Smooth muscle cell (in vitro differentiated cells): Measurements from ENCODE around the gene LNX2. TPM values are rescaled to one million over a fixed set of nuclear protein-coding genes. Genes with fewer than 3 reads are reported as not detected.

Experiments
- DNase-seq: peaks from one replicate; lab custom pipeline; 2025; ENCODE audit not compliant: unreplicated experiment; lab: John Stamatoyannopoulos, UW
- H2AFZ ChIP-seq: fragments of 200-600 bp; sonication (generic); 2 replicates; pipeline ENCODE4 v1.6.0; 2016; ENCODE audit warnings: antibody characterized with exemption, low read depth, mild to moderate bottlenecking
- H3F3A ChIP-seq: fragments of 200-600 bp; sonication (generic); 2 replicates; pipeline ENCODE4 v1.6.0; 2017; ENCODE audit warnings: antibody characterized with exemption, low read depth
- H3K27ac ChIP-seq: fragments of 200-600 bp; sonication (generic); 2 replicates; pipeline ENCODE4 v1.5.1; 2016; ENCODE audit warnings: low read depth, mild to moderate bottlenecking
- H3K27me3 ChIP-seq: fragments of 200-600 bp; sonication (generic); 2 replicates; pipeline ENCODE4 v1.6.1; 2016; ENCODE audit warnings: low read depth, mild to moderate bottlenecking
- H3K36me3 ChIP-seq: fragments of 200-600 bp; sonication (generic); 2 replicates; pipeline ENCODE4 v1.5.1; 2016; ENCODE audit warnings: low read depth
- H3K4me1 ChIP-seq: fragments of 200-600 bp; sonication (generic); 2 replicates; pipeline ENCODE4 v1.5.1; 2016; ENCODE audit warnings: low read depth
- H3K4me2 ChIP-seq: fragments of 200-600 bp; sonication (generic); 2 replicates; pipeline ENCODE4 v1.6.0; 2016; ENCODE audit warnings: mild to moderate bottlenecking
- H3K4me3 ChIP-seq: fragments of 200-600 bp; sonication (generic); 2 replicates; pipeline ENCODE4 v1.5.1; 2016; ENCODE audit warnings: mild to moderate bottlenecking
- H3K79me2 ChIP-seq: fragments of 200-600 bp; sonication (generic); 2 replicates; pipeline ENCODE4 v1.6.0; 2016; ENCODE audit warnings: low read depth, mild to moderate bottlenecking
- H3K9ac ChIP-seq: fragments of 200-600 bp; sonication (generic); 2 replicates; pipeline ENCODE4 v1.6.0; 2016; ENCODE audit warnings: low read depth
- H3K9me3 ChIP-seq: fragments of 200-600 bp; sonication (generic); replicated peaks from 2 replicates; pipeline ENCODE4 v1.5.1; 2016; ENCODE audit warnings: low read depth
- H4K20me1 ChIP-seq: fragments of 200-600 bp; sonication (generic); 2 replicates; pipeline ENCODE4 v1.6.0; 2016; ENCODE audit warnings: low read depth
- CTCF ChIP-seq: fragments of 200-600 bp; sonication (generic); IDR thresholded peaks from 2 replicates; pipeline ENCODE4 v1.5.1; 2017; ENCODE audit warnings: borderline replicate concordance, mild to moderate bottlenecking, antibody characterized with exemption; ENCODE audit not compliant: insufficient read depth, poor library complexity, severe bottlenecking
- WGBS: methylation state at CpG from one replicate; pipeline ENCODE4 v1.1.7; 2016; ENCODE audit warnings: low lambda C conversion rate; 5-methylcytosine and 5-hydroxymethylcytosine counted together
- polyA plus RNA-seq: library from polyadenylated mRNA; unstranded; fragments of >200 nt; fragmentation: Nextera tagmentation; extraction: Ambion mirVana; gene quantifications from 2 replicates; pipeline ENCODE4 v1.2.1, GENCODE V29; 2016
- total RNA-seq: library from RNA; depleted of rRNA; stranded (reverse); fragments of >200 nt; gene quantifications from 2 replicates; pipeline ENCODE4 v1.2.3, GENCODE V29; 2014

LNX2 gene
- total and polyA plus RNA-seq, 2 experiments from 2014 or later: 5.5 to 7.3 TPM

- Histone ChIP-seq H3K4me3 (no peak overlapping the region), H3K27ac (no peak overlapping the region), H4K20me1 (no peaks in the 10 kb centered on the region), H3K27me3 (peaks cover 21% of the 10 kb centered on the region), H2AFZ (no peak overlapping the region), H3K79me2 (no peaks in the 10 kb centered on the region), H3K4me2 (no peak overlapping the region), H3K9me3 (no peaks in the 10 kb centered on the region), H3K36me3 (no peaks in the 10 kb centered on the region), H3K9ac (no peak overlapping the region), H3K4me1 (no peaks in the 10 kb centered on the region), H3F3A (no peaks in the 10 kb centered on the region)
- 43% methylated on average over 4 of the region's 4 CpGs for WGBS
- no peak for TF ChIP-seq CTCF
- DNase-seq: no peak
These were observed 97.5 kb downstream of the LNX2 start for GRCh38 chr13:27522847-27523246.

- no peaks in the 10 kb centered on the region for H3K9me3 ChIP-seq
- no peak for TF ChIP-seq CTCF
- peaks cover 30% of the 10 kb centered on the region for H3K27me3 ChIP-seq
- no peaks in the 10 kb centered on the region for H3F3A ChIP-seq
- H2AFZ ChIP-seq: no peak overlapping the region
- no peaks in the 10 kb centered on the region for H4K20me1 ChIP-seq
- no peak overlapping the region for H3K4me3 ChIP-seq
- no peak overlapping the region for H3K9ac ChIP-seq
- no peak overlapping the region for H3K4me2 ChIP-seq
- H3K36me3 ChIP-seq: no peaks in the 10 kb centered on the region
- H3K79me2 ChIP-seq: no peaks in the 10 kb centered on the region
- 95% methylated on average over 1 of the region's 1 CpG for WGBS
- DNase-seq: no peak
- no peaks in the 10 kb centered on the region for H3K4me1 ChIP-seq
- no peak overlapping the region for H3K27ac ChIP-seq
These were observed 104.2 kb downstream of the LNX2 start for GRCh38 chr13:27516103-27516502.

- WGBS: 86% methylated on average over 5 of the region's 5 CpGs
- no peak for TF ChIP-seq CTCF
- no peaks in the 10 kb centered on the region for H3K79me2 ChIP-seq
- H3F3A ChIP-seq: no peaks in the 10 kb centered on the region
- H3K4me2 ChIP-seq: no peak overlapping the region
- no peak overlapping the region for H3K9ac ChIP-seq
- no peaks in the 10 kb centered on the region for H4K20me1 ChIP-seq
- H3K36me3 ChIP-seq: no peaks in the 10 kb centered on the region
- H3K27me3 ChIP-seq: peaks cover 23% of the 10 kb centered on the region
- no peak overlapping the region for H3K27ac ChIP-seq
- no peak for DNase-seq
- no peaks in the 10 kb centered on the region for H3K9me3 ChIP-seq
- no peak overlapping the region for H3K4me3 ChIP-seq
- H3K4me1 ChIP-seq: no peaks in the 10 kb centered on the region
- no peak overlapping the region for H2AFZ ChIP-seq
These were observed 110.2 kb downstream of the LNX2 start for GRCh38 chr13:27510082-27510481.

GRCh38 chr13:27508802-27509201 is 111.5 kb downstream of the LNX2 start:
- no peak for DNase-seq
- Histone ChIP-seq H3K4me1 (no peaks in the 10 kb centered on the region), H3K79me2 (no peaks in the 10 kb centered on the region), H3F3A (no peaks in the 10 kb centered on the region), H3K4me2 (no peak overlapping the region), H3K9ac (no peak overlapping the region), H3K27me3 (peaks cover 23% of the 10 kb centered on the region), H4K20me1 (no peaks in the 10 kb centered on the region), H3K36me3 (no peaks in the 10 kb centered on the region), H2AFZ (no peak overlapping the region), H3K9me3 (no peaks in the 10 kb centered on the region), H3K4me3 (no peak overlapping the region), H3K27ac (no peak overlapping the region)
- 92% methylated on average over 9 of the region's 9 CpGs for WGBS
- no peak for TF ChIP-seq CTCF
